IMR-90 (cell line): ENCODE data around the gene NFE2L2. TPM values are rescaled to one million over a fixed set of nuclear protein-coding genes. Genes with fewer than 3 reads are reported as not detected.

Source experiments
- ATAC-seq: fragments of 200-7000 bp; cut with Tn5 transposase; 2 replicates; pipeline ENCODE4 v1.9.1; 2020; ENCODE audit warnings: low read depth, mild to moderate bottlenecking, moderate library complexity
- BruUV-seq: library from RNA; stranded (reverse); fragments of 400-500 nt; replicated peaks from 2 replicates; lab custom pipeline; 2021; lab: Mats Ljungman, UMichigan
- CTCF ChIA-PET: fragments of 300-600 bp; formaldehyde crosslinking; extraction: SDS; loops from one replicate; lab custom pipeline; 2021; ENCODE audit warnings: antibody characterized with exemption; lab: Yijun Ruan, JAX
- POLR2A ChIA-PET: fragments of 300-600 bp; sonication (Branson Sonifier 250); formaldehyde crosslinking; loops from one replicate; lab custom pipeline; 2022; ENCODE audit warnings: antibody characterized with exemption; ENCODE audit not compliant: unreplicated experiment; lab: Charles Lee
- DNase-seq: peaks from one replicate; pipeline ENCODE4 v3.0.0; 2013
- H2AFZ ChIP-seq: replicated peaks from 2 replicates; pipeline ENCODE3; 2013; ENCODE audit warnings: low read length, mild to moderate bottlenecking; ENCODE audit not compliant: poor library complexity
- H2AK5ac ChIP-seq: 2 replicates; pipeline ENCODE4 v1.6.1; 2013; ENCODE audit warnings: low read depth, low read length, inconsistent platforms
- H2AK9ac ChIP-seq: replicated peaks from 2 replicates; pipeline ENCODE3; 2013; ENCODE audit warnings: mild to moderate bottlenecking, low read depth, low read length, moderate library complexity; ENCODE audit not compliant: poor library complexity
- H2BK120ac ChIP-seq: 2 replicates; pipeline ENCODE4 v1.6.1; 2013; ENCODE audit warnings: low read depth, low read length, inconsistent platforms
- H2BK15ac ChIP-seq: 3 replicates; pipeline ENCODE4 v1.6.1; 2013; ENCODE audit warnings: low read depth, low read length, inconsistent platforms
- H2BK20ac ChIP-seq: 2 replicates; pipeline ENCODE4 v1.6.1; 2013; ENCODE audit warnings: low read depth, mild to moderate bottlenecking, inconsistent platforms, low read length, moderate library complexity
- H2BK5ac ChIP-seq: 2 replicates; pipeline ENCODE4 v1.6.1; 2013; ENCODE audit warnings: mild to moderate bottlenecking, low read depth, low read length, inconsistent platforms; ENCODE audit not compliant: poor library complexity, severe bottlenecking
- H3K14ac ChIP-seq: replicated peaks from 2 replicates; pipeline ENCODE4 v1.6.1; 2013; ENCODE audit warnings: low read depth, low read length, inconsistent platforms
- H3K18ac ChIP-seq: 2 replicates; pipeline ENCODE4 v1.6.1; 2013; ENCODE audit warnings: low read depth, low read length, control low read depth
- H3K23ac ChIP-seq: 2 replicates; pipeline ENCODE4 v1.6.1; 2013; ENCODE audit warnings: low read depth, low read length, inconsistent platforms
- H3K27ac ChIP-seq: 2 replicates; pipeline ENCODE4 v1.5.1; 2013; ENCODE audit warnings: mild to moderate bottlenecking, control low read depth, low read length; ENCODE audit not compliant: insufficient read depth
- H3K27me3 ChIP-seq: 2 replicates; pipeline ENCODE4 v1.6.1; 2013; ENCODE audit warnings: low read length; ENCODE audit not compliant: control insufficient read depth, insufficient read depth
- H3K36me3 ChIP-seq: 2 replicates; pipeline ENCODE4 v1.6.1; 2013; ENCODE audit warnings: low read length, mixed read lengths; ENCODE audit not compliant: control insufficient read depth, insufficient read depth
- H3K4ac ChIP-seq: 2 replicates; pipeline ENCODE4 v1.6.1; 2013; ENCODE audit warnings: low read depth, low read length, inconsistent platforms
- H3K4me1 ChIP-seq: 2 replicates; pipeline ENCODE4 v1.6.1; 2013; ENCODE audit warnings: low read length, mixed read lengths; ENCODE audit not compliant: control insufficient read depth, insufficient read depth
- H3K4me2 ChIP-seq: 2 replicates; pipeline ENCODE4 v1.6.1; 2013; ENCODE audit warnings: low read depth, mild to moderate bottlenecking, control low read depth, low read length, moderate library complexity
- H3K4me3 ChIP-seq: 2 replicates; pipeline ENCODE4 v1.5.1; 2013; ENCODE audit warnings: low read depth, mild to moderate bottlenecking, control low read depth, low read length, moderate library complexity; ENCODE audit not compliant: insufficient read depth
- H3K56ac ChIP-seq: 2 replicates; pipeline ENCODE4 v1.6.1; 2013; ENCODE audit warnings: low read length, inconsistent platforms; ENCODE audit not compliant: insufficient read depth; ENCODE audit errors: extremely low read depth
- H3K79me1 ChIP-seq, 2 experiments: 2 replicates each; pipeline ENCODE4 v1.6.1; 2013; ENCODE audit warnings: low read length in 2 of 2, inconsistent platforms in 1 of 2, low read depth in 1 of 2
- H3K9ac ChIP-seq: 2 replicates; pipeline ENCODE4 v1.6.1; 2013; ENCODE audit warnings: low read depth, low read length, control low read depth
- H3K9me1 ChIP-seq: 2 replicates; pipeline ENCODE4 v1.6.1; 2013; ENCODE audit warnings: low read length, inconsistent platforms; ENCODE audit not compliant: insufficient read depth
- H3K9me3 ChIP-seq: 2 replicates; pipeline ENCODE4 v1.6.1; 2013; ENCODE audit warnings: low read length; ENCODE audit not compliant: control insufficient read depth, insufficient read depth
- H4K20me1 ChIP-seq: 2 replicates; pipeline ENCODE4 v1.6.1; 2013; ENCODE audit warnings: low read length, inconsistent platforms; ENCODE audit not compliant: insufficient read depth
- H4K5ac ChIP-seq: 2 replicates; pipeline ENCODE4 v1.6.1; 2013; ENCODE audit warnings: mild to moderate bottlenecking, low read depth, low read length, control low read depth
- H4K8ac ChIP-seq, 2 experiments: 2 replicates each; pipeline ENCODE4 v1.6.1; 2013; ENCODE audit warnings: low read depth in 2 of 2, low read length in 2 of 2, control low read depth in 1 of 2, inconsistent platforms in 1 of 2
- H4K91ac ChIP-seq: 2 replicates; pipeline ENCODE4 v1.6.1; 2013; ENCODE audit warnings: low read depth, low read length, inconsistent platforms; ENCODE audit not compliant: insufficient read depth
- BHLHE40 ChIP-seq: fragments of 150-350 bp; IDR thresholded peaks from 2 replicates; pipeline ENCODE4 v1.6.1; 2016; ENCODE audit warnings: mild to moderate bottlenecking, low read depth, low read length
- CEBPB ChIP-seq: IDR thresholded peaks from 2 replicates; pipeline ENCODE4 v1.6.1; 2012; ENCODE audit warnings: low read depth, low read length, improper control_type of control experiment
- CHD1 ChIP-seq: IDR thresholded peaks from 2 replicates; pipeline ENCODE4 v1.6.1; 2012; ENCODE audit warnings: low read depth, low read length, improper control_type of control experiment
- CTCF ChIP-seq: conservative IDR thresholded peaks from 2 replicates; pipeline ENCODE4 v1.5.1; 2012; ENCODE audit warnings: mild to moderate bottlenecking, low read depth, low read length, improper control_type of control experiment
- ELK1 ChIP-seq: fragments of 150-350 bp; IDR thresholded peaks from 2 replicates; pipeline ENCODE4 v1.6.1; 2016; ENCODE audit warnings: low read depth, mild to moderate bottlenecking, low read length, moderate library complexity, borderline replicate concordance
- FOS ChIP-seq: fragments of 150-350 bp; IDR thresholded peaks from 2 replicates; pipeline ENCODE4 v1.6.1; 2016; ENCODE audit warnings: low read depth, low read length
- MAZ ChIP-seq: IDR thresholded peaks from 2 replicates; pipeline ENCODE4 v1.6.1; 2012; ENCODE audit warnings: low read depth, mild to moderate bottlenecking, low read length, improper control_type of control experiment, moderate library complexity, borderline replicate concordance
- MXI1 ChIP-seq: IDR thresholded peaks from 2 replicates; pipeline ENCODE4 v1.6.1; 2012; ENCODE audit warnings: low read depth, mild to moderate bottlenecking, low read length, moderate library complexity, borderline replicate concordance
- NFE2L2 ChIP-seq: fragments of 150-350 bp; IDR thresholded peaks from 2 replicates; pipeline ENCODE4 v1.6.1; 2016; ENCODE audit warnings: low read depth, mild to moderate bottlenecking, low read length
- RAD21 ChIP-seq: IDR thresholded peaks from 2 replicates; pipeline ENCODE4 v1.6.1; 2012; ENCODE audit warnings: low read length, improper control_type of control experiment
- RCOR1 ChIP-seq: IDR thresholded peaks from 2 replicates; pipeline ENCODE4 v1.6.1; 2012; ENCODE audit warnings: mild to moderate bottlenecking, low read length, improper control_type of control experiment; ENCODE audit not compliant: insufficient replicate concordance
- RFX5 ChIP-seq: IDR thresholded peaks from 2 replicates; pipeline ENCODE4 v1.8.0; 2012; ENCODE audit warnings: low read depth, mild to moderate bottlenecking, low read length, moderate library complexity
- SMC3 ChIP-seq: fragments of 150-350 bp; IDR thresholded peaks from 2 replicates; pipeline ENCODE4 v1.6.1; 2016; ENCODE audit warnings: low read depth, mild to moderate bottlenecking, antibody characterized with exemption, low read length, moderate library complexity
- USF2 ChIP-seq: fragments of 150-350 bp; IDR thresholded peaks from 2 replicates; pipeline ENCODE4 v1.6.1; 2017; ENCODE audit warnings: mild to moderate bottlenecking, antibody characterized with exemption, low read length, low read depth
- WGBS, 2 experiments: methylation state at CpG; one replicate each; pipeline versions ENCODE4 v1.1.5 to v1.1.7; 2013; ENCODE audit warnings: missing lambda C conversion rate in 2 of 2; ENCODE audit not compliant: insufficient read length in 1 of 2; ENCODE audit errors: extremely low coverage in 2 of 2; 5-methylcytosine and 5-hydroxymethylcytosine counted together
- dilution Hi-C: fragments of 300-500 bp; cut with HindIII; formaldehyde crosslinking; loops from one replicate; pipeline ENCODE4 v1.14.3; 2018; ENCODE audit warnings: low sequenced_read_pairs; ENCODE audit not compliant: unreplicated experiment
- in situ Hi-C: fragments of 300-500 bp; cut with MboI; formaldehyde crosslinking; loops from 3 replicates; pipeline ENCODE4 v1.14.3; 2019; ENCODE audit warnings: low sequenced_read_pairs, inconsistent platforms, mixed read lengths
- intact Hi-C: fragments of 100-400 bp; cut with micrococcal nuclease; formaldehyde crosslinking; loops from 2 replicates; pipeline ENCODE4 v1.10.0; 2022
- polyA plus RNA-seq, 3 experiments: library from polyadenylated mRNA; depleted of rRNA; stranded (reverse); fragments of >200 nt; gene quantifications; 2 replicates each; pipeline ENCODE4 v1.2.3, GENCODE V29; 2012; ENCODE audit warnings: low replicate concordance in 1 of 3
- total RNA-seq: library from RNA; depleted of rRNA; stranded (reverse); fragments of >200 nt; gene quantifications from 2 replicates; pipeline ENCODE4 v1.2.3, GENCODE V29; 2012

Gene NFE2L2
- total and polyA plus RNA-seq, 2 of the 4 experiments (the other 2 are of a cell fraction): 72.7 to 83.5 TPM

- DNase-seq (no peak), ATAC-seq (no peak)
- Histone ChIP-seq H3K23ac (no peak overlapping the region), H2BK20ac (no peak overlapping the region), H3K36me3 (peaks cover 26% of the 10 kb centered on the region), H3K18ac (no peak overlapping the region), H3K56ac (no peak overlapping the region), H3K27me3 (no peaks in the 10 kb centered on the region), H2AK9ac (no peak overlapping the region), H2AFZ (no peak overlapping the region), H2BK120ac (no peak overlapping the region), H3K4me1 (peaks cover 26% of the 10 kb centered on the region), H3K9ac (no peak overlapping the region), H3K27ac (no peak overlapping the region), H2BK15ac (no peak overlapping the region), H4K5ac (no peak overlapping the region), H2AK5ac (no peak overlapping the region), H2BK5ac (no peak overlapping the region), H3K9me3 (no peaks in the 10 kb centered on the region), H3K9me1 (peaks cover 25% of the 10 kb centered on the region), H4K20me1 (peaks cover 93% of the 10 kb centered on the region), H3K79me1 (peaks cover 6 to 38% of the 10 kb centered on the region in 2 experiments; a peak in 3 of 4 replicates), H3K14ac (no peak overlapping the region), H3K4me3 (no peak overlapping the region), H3K4me2 (no peak overlapping the region; the same call in 1 of the 2 replicates), H4K8ac (no peak overlapping the region), H4K91ac (no peak overlapping the region), H3K4ac (no peak overlapping the region)
- POLR2A ChIA-PET: no interaction called here
- WGBS, 2 experiments: 83% methylated on average over 1 of the region's 6 CpGs; no CpG with 5 or more reads in 1 of the 2 experiments
- intact Hi-C loops (no loop called here), in situ Hi-C loops (no loop called here), dilution Hi-C loops (no loop called here)
- no TSS peak for BruUV-seq
- no peak for TF ChIP-seq SMC3
- TF ChIP-seq CHD1: no peak
- TF ChIP-seq NFE2L2: no peak
- no peak for TF ChIP-seq CEBPB
- TF ChIP-seq FOS: no peak
- TF ChIP-seq USF2: no peak
- no peak for TF ChIP-seq CTCF
- no peak for TF ChIP-seq RAD21
- no peak for TF ChIP-seq MAZ
- TF ChIP-seq RFX5: no peak
- TF ChIP-seq MXI1: no peak
- TF ChIP-seq RCOR1: no peak
- TF ChIP-seq ELK1: no peak
- no peak for TF ChIP-seq BHLHE40
- CTCF ChIA-PET: interaction anchor here (1.6 kb wide), 1 partner anchor 74 kb away, joined by 4 read pairs; no protein-coding TSS in a partner anchor
These were observed 25.5 kb downstream of the NFE2L2 start for GRCh38 chr2:177239053-177239452.
